HG03378 (cell line): ENCODE results near the gene ZSWIM6.

Experiments
- ATAC-seq: cut with Tn5 transposase; IDR thresholded peaks from one replicate; pipeline ENCODE4 v1.9.1; 2021; ENCODE audit warnings: mild to moderate bottlenecking, moderate library complexity; ENCODE audit not compliant: unreplicated experiment

The ZSWIM6 gene

DNA sequence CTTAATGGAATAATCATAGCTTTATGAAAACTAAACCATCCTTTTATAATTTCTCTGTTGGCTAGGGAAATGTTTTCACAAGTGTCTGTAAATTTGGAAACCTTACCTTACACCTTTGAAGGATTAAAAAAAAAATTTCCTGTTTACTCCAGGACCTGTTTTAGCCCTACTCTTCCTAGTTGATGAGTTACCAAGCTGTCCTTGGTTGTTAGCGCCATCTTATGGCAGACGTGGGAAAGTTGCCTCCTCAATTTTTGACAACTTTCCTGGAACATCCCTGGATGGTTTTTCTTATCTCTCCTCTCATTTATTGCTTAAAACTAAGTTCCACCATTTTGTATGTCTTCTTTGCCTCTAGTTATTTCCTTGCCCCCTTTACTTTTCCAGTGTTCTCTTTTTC, 25.7 kb downstream of the ZSWIM6 start:
- ATAC-seq: no peak

DNA sequence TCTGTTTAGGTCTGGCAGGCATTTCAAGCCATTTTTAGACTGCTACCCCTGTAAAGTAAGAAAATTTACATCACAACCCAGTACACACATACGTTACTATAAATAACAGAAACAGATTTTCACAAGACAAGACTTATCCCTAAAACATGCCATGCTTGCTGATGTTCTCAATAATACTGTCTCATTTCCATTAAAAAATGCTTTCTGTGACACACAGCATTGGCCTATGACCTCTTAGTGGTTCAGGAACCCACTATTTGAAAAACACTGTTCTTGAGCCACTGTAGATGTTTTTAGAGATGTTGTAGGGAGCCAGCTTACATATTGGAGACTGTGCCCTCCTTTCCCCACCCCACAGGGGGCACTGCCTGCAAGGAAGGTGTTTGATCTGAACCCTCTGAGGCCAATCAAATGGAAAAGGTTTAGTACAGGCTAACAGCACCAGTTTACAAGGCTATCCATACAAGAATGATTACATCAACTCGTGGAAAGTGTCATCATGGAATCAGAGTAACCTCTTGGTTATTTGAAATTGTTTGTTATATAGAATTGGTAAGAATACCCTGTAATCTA, 30.8 kb downstream of the ZSWIM6 start:
- ATAC-seq: no peak

DNA sequence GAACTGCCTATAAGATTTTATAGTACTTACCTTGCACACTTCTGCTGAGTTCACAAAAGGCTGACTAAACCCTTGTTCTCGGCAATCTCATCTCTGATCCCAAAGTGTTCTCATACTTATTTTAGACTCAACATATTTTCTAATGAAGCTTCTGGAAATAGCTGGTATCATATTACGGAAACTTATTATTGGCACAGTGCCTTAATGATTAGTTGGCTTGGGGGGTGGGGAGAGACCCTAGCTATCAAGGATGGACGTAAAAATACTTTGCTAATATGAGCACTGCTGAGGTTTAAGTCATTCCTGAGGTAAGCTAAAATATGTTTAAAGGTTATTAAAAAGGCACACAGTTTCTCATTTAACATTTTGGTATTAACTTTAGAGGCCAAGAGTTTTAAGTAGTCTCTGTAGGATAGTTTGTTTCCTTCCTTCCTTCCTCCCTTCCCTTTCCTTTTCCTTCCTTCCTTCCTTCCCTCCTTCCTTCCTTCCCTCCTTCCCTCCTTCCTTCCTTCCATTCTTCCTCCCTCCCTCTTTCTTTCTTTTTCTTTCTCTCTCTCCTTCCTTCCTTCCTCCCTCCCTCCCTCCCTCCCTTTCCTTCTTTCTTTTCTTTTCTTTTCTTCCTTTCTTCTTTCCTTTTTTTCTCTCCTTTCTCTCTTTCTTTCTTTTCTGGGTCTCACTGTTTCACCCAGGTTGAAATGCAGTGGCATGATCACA, 31.5 kb downstream of the ZSWIM6 start:
- no peak for ATAC-seq

DNA sequence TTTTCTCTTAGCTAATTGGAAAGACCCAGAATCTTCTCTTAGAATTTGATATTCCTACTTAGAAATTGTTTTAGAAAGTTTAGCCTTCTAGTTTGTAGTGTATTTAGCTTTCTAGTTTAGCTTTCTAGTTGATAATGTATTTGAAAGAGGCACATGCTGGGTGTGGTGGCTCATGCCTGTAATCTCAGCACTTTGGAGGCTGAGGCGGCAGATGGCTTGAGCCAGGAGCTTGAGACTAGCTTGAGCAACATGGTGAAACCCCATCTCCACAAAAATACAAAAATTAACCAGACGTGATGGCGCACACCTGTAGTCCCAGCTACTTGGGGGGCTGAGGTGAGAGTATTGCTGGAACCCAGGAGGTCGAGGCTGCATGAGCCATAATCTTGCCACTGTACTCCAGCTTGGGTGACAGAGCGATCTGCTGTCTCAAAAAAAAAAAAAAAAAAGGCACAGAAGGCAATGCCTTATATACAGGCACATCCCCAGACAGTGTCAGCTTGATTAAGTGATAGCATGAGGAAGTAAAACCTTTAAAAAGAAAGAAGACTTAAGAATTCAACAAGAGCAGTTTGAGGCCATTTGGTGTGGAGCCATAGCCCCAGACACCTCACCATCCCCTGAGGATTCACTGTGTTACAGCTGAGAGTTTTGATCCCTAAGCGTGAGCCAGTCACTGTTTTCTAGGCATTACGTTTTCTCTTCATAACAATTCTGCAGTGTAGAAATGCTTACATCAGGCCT, 34.6 kb downstream of the ZSWIM6 start:
- no peak for ATAC-seq

DNA sequence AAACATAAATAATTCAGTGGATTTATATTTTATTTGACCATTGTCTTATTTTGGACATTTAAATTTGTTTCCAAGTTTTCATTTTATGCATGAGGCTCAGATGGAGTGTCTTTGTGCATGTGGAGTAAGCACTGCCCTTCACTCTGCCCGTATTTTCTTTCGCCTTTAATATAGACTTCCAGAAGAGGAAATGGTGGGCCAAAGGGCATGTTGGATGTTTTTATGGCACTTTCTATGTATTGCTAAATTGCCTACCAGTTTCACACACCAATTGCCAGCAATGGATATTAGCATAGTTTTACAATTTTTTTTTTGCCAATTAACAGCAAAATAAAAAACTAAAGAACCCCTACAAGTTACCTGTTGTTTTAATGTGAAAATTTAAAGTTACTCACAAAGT, 38.4 kb downstream of the ZSWIM6 start:
- no peak for ATAC-seq

DNA sequence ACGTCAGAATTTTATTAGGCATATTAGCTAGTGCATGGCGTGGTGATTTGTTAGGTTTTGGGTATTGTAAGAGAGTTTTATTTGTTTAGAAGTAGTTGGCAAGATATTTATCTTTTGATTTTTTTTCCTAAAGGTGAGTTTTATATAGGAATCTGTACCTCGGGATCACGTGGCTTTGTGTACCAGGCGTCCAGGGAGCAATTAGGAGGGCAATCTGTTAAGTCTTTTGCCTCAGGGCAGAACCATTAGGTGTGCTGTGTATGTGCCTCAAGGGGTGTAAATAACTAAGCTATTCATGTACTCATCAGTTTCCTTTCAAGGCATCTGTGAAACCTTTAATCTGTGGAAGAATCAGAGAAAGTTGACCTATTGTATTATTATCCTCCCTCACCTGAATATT, 39.4 kb downstream of the ZSWIM6 start:
- no peak for ATAC-seq

DNA sequence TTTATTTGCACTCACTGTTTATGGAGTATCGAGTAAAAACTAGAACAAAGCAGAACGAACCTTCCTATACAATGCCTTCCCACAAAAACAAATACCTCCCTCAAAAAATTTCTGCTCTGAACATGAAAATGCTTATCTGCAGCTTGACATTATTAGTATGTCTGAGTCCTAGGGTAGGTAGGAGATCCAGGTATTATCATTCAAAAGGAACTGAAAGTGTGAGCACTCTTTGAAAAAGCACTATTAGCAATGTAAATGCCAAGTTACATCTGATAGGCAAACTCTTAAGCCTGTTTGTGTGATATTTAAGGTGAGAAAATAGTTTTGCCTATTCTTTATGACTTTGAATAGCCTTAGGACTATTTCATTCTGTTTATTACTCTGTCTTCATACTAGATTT, 47.6 kb downstream of the ZSWIM6 start:
- no peak for ATAC-seq

DNA sequence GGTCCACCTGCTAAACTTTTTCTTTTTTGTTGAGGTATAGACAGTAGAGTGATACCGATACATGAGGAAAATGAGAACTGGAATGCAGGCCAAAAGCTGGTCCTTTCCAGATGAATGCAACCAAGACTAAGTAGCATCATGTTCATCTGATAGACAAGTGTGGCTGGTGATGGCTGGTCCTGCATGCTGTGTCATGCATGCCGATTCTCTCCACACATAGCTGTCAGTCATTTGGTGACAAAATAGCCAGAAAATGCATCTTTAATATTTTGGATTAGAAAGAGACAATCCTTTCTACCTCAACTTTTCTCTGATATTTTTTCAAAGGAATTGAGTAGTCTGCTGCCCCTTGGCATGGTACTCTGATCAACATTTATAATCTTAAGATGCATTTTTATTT, 49.9 kb downstream of the ZSWIM6 start:
- ATAC-seq: no peak

DNA sequence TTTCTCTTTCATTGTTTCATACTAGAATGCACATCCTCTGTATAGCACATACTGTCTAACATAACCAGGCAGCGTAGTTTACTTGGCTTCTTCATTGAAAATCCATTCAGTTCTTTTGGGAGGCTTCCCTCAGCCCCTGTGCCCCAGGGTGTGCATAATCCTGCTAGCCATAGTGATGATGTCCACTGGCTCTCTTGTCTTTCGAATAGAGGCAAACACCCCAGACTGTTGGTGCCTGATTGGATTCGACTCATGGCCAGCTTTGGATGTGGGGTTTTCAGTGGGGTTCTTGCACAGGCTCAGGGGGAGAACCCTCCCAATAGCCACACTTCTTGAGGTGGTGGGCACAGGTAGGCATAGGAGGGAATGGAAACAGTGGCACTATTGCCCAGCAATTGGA, 53.6 kb downstream of the ZSWIM6 start:
- no peak for ATAC-seq

DNA sequence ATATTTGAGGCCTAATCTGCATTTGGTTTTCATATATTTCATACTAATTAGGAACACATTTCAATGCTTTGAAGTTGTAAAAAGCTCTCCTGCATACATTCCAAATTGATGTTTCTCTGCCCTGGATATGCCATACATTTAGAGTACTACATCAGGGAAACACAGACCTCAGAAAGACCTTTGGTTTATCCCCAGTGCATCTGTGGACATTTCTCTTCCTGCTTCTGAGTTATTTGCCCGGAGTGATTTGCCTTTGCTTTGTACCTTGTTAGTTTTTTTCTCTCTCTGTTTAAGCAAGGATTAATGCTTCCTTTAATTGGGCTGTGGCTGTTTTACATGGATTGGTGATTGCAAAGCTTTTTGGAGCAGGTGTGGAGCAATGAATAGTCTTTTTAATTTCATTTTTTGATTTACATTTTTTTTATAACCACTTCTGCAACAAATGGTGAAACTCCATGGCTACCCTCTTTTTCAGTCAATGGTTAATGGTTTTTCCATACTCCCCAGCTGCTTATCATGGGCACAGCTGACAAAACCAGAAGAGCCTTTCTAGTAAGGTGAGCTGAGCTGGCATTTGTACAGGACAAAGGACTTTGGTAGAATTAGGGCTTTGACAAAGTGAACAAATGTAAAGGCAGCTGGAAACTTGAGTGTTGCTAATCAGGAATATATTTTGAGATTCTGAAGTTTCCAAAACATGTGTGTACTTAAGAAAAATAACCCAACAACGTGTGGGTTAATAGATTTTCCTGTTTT, 54.2 kb downstream of the ZSWIM6 start:
- ATAC-seq: no peak

DNA sequence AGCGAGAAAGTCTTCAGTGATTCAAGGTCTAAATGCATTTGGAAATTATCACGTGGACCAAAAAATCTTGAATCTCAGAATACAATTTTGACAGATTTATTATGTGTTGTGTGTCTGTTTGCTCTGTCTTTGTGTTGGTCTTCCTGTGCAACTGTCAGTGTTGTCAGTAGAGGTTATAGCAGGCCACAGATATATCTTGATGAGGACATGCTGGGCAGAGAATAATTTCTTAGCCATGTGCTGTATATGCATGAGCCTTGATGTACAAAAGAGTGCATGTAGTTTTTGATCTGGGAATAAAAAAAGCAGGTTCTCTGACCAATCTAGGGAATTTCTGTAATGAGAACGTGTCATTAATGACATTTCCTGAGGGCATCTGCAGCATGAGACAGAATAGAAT, 57.6 kb downstream of the ZSWIM6 start:
- no peak for ATAC-seq

DNA sequence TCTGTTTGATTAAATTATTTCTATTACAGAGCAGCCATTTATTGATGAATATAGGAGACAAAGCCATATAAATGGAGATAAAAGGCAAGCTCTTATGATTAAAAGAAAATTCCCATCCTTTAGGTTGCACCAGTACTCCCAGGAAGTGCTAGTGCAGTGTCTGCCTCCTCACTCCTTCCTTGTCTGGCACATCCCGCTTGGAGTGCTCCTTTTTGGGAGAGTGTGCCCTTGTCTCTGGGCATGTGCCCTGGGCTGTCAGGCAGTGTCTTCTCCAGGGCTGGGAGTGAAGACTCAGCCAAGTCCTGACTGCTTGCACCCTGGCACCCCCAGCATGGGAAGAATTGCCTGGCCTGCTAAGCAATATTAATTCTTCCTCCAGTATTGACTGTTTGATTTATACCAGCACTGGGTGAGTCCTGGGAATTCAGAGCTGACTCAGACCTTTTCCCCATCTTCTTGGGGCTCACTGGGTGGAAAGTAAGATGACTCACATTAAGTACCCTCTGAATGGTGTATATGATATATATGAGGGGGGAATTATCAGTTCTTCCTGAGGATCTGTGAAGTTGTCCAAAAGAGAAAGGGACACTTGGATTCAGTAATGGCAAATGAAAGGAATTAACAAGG, 62.1 kb downstream of the ZSWIM6 start:
- no peak for ATAC-seq

DNA sequence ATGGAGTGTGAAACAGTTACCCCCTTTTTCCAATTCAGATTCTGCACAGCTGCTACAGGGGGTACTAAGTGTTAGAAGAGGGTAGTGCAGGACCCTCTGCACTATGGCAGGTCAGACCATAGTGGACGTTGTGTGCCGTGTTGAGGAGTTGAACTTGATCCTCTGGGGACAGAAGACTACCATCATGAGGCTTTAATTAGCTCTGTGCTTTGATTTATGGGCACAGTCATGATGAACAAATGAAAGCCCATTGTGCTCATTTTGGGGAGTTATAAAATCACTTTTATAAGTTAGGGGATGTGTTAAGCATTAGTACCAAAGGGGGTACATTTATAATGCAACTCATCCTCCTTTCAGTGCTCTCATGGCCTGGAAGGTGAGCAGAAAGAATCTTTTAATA, 62.7 kb downstream of the ZSWIM6 start:
- ATAC-seq: no peak

DNA sequence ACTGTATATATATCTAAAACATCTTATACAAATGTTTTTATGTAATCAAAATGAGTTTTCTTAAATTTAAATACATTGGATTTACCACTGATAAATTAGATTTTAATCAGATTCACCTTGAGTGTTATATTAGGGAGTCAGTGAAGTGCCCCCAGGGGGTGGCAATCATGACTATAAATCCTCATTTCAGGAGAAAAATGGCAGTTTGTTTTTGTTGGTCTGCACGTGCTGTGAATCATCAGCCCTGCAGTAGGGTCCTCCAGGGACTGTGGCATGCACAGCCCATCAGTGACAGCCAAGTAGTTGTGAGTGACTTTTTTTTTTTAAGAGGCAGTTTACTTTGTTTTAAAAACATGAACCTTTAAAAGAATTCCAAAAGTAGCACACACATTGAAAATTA, 65.2 kb downstream of the ZSWIM6 start:
- no peak for ATAC-seq

DNA sequence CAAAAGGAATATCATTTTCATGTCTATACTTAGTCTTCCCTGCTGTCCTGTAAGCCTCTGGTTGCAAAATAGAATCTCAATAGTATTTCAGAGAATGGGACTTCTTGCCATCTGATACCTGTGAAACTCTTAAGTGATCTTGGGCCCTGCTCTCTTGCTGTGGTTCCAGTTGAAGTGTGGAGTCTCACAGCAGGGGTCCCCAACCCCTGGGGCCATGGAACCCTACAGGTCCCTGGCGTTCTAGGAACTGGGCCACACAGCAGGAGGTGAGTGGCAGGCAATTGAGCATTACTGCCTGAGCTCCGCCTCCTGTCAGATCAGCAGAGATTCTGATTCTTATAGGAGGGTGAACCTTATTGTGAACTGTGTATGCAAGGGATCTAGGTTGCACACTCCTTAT, 65.9 kb downstream of the ZSWIM6 start:
- no peak for ATAC-seq

DNA sequence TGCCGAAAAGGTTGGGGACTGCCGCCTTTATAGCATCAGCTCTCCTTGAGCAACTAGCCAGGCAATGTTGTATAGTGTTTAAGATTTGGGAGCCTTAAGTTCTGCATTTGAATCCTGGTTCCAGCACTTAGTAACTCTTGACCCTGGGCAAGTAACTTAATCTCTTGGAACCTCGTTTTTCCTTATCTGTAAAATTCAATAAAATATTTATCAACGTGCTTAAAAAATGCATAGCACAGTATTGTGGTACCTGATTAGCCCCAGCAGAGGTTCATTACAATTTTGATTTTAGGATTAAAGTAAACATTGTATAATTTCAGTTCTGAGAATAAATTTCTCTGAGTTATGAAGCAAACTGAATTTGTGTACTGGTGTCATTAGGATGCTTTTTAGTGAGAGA, 66.4 kb downstream of the ZSWIM6 start:
- no peak for ATAC-seq

DNA sequence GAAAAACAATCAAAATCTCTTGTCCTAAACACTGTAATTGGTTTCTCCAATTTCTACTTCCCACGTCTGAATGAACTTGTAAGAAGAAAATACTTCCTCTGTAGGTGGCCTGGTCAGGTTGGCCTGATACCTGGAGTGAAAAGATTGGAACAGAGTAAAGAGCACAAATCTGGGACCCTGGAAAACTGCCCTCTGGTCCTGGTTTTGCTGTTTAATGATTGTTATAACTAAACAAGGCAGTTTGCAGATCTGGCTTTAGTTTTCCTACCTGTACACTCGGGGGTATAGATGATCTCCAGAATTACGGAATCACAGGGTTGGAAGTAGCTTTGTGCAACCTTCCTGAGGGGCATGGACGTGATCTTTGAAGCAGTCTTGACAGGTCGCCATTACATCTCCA, 67.6 kb downstream of the ZSWIM6 start:
- ATAC-seq: no peak

DNA sequence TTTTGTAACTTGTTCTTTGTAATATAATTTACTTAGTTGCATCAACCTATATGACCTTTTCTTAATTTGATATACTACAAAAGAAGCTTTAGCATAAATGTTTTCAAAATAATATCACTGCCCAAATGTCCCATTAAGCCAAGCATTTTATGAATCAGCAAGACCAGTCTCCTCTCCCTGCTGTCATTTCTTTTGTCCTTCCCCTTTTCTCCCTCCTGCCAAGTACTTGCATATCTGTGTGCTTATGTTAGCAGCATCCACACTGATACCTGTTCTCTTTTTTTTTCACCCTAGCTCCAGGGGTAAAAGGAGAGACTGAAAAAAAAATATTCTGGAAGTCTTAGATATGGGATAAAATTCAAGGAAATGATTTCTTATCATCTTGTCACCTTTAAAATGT, 69.7 kb downstream of the ZSWIM6 start:
- ATAC-seq: no peak

DNA sequence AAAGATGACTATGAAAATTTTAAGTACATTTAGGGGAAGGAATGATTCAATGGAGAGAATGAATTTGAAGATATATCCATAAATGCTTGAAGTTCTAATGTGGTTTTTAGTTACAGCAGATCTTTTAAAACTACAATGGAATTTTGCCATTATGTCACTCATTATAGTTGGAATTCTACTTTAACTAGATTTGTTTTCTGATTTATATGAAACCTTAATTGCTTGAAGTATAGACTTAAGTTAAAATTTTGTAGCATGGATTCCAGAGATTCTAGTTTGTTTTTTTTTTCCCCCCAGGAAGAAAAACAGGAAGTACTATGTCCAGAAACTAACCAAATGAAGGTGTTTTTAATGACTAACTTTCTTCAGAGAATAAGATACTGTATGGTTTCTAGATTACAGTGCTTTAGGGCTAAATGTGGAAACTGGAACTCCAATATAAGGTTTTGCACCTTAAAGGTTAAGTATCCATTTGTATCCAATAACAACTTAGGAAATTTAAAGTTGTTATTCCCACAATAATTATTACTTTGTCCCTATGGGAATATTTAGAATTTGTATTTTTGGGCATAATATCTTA, 70.3 kb downstream of the ZSWIM6 start:
- ATAC-seq: no peak

DNA sequence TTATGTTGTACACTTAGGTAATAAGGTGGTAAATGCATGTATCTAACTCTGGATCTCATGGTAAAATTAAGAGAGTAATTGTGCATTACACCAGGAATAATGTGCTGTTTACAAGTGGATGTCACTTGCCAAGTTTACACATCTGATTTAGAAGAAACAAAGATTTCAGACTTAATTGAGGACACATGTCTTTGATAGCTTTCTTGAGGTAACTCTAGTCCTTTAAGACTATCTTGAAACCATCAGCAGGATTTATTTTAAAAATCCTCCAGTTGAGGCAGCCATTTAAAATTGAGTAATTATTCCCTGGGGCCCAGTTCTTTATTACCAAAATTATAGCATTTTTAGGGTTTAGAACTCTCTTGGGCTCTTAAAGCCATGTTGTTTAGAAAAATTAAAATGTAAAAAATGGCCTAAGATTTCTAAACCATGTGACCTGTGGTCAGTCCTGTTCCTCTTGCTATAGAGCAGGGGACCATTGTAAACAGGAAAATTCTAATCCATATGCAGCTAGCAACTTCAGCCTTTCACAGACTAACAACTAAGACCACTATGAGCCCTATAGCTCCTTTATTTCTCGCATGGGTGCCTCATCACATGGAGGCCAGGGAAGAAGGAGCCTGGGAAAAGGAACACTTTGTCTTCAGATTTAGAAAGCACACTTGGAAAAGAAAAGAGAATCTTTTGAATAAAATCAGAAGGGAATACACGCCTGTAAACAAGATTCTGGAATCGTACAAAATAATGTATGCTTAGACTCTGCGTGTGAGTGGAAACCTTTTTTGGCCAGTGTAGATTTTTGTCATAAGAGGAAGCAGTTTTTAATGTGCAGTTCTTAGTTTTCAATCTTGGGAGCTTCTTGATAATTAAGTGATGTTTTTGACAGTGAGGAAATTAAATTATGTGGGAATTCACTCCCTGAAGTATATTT, 71.2 kb downstream of the ZSWIM6 start:
- ATAC-seq: no peak
